Measurements from ENCODE around the gene FOXG1.

GRCh38 chr14:28719130-28719529, 47.5 kb upstream of the FOXG1 start:
- TF ChIP-seq, protein P1, sequence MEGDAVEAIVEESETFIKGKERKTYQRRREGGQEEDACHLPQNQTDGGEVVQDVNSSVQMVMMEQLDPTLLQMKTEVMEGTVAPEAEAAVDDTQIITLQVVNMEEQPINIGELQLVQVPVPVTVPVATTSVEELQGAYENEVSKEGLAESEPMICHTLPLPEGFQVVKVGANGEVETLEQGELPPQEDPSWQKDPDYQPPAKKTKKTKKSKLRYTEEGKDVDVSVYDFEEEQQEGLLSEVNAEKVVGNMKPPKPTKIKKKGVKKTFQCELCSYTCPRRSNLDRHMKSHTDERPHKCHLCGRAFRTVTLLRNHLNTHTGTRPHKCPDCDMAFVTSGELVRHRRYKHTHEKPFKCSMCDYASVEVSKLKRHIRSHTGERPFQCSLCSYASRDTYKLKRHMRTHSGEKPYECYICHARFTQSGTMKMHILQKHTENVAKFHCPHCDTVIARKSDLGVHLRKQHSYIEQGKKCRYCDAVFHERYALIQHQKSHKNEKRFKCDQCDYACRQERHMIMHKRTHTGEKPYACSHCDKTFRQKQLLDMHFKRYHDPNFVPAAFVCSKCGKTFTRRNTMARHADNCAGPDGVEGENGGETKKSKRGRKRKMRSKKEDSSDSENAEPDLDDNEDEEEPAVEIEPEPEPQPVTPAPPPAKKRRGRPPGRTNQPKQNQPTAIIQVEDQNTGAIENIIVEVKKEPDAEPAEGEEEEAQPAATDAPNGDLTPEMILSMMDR (IDR thresholded peaks at IDR 0.05) = no peak
- no peak for TF ChIP-seq EZH2 (IDR thresholded peaks at IDR 0.05; ENCODE audit: borderline replicate concordance, insufficient read depth, low read depth, low read length, poor library complexity, severe bottlenecking)
